Measurements from ENCODE around the gene LFNG. TPM values are rescaled to one million over a fixed set of nuclear protein-coding genes. Genes with fewer than 3 reads are reported as not detected.

LFNG gene
- total RNA-seq, 1 experiment from 2014 or later = 0.19 TPM

- no peak overlapping the region for H3K4me2 ChIP-seq (ENCODE audit: low read depth, low read length, poor library complexity, severe bottlenecking)
- no peak overlapping the region for H3K27ac ChIP-seq (ENCODE audit: low read length)
- no peak overlapping the region for H3K9ac ChIP-seq (ENCODE audit: low read length)
- H3K9me2 ChIP-seq (replicated peaks; ENCODE audit: insufficient read depth, low read length) = no peaks in the 10 kb centered on the region
- H2AFZ ChIP-seq (ENCODE audit: low read length) = no peak overlapping the region
- H3K36me3 ChIP-seq (ENCODE audit: insufficient read depth, low read length) = no peaks in the 10 kb centered on the region
- no peaks in the 10 kb centered on the region for H3K27me3 ChIP-seq (ENCODE audit: low read length)
- H3K4me3 ChIP-seq (ENCODE audit: low read length) = no peak overlapping the region
- peaks cover 6% of the 10 kb centered on the region; the same call in 1 of the 2 replicates for H3K79me2 ChIP-seq (ENCODE audit: low read length)
- no peaks in the 10 kb centered on the region; the same call in 1 of the 2 replicates for H4K20me1 ChIP-seq (ENCODE audit: insufficient read depth, low read depth, low read length)
- no peaks in the 10 kb centered on the region for H3K4me1 ChIP-seq (ENCODE audit: low read length)
- no peak for DNase-seq
- no peaks in the 10 kb centered on the region for H3K9me3 ChIP-seq (ENCODE audit: low read length)
Observed at GRCh38 chr7:2545746-2546425, 26.3 kb downstream of the LFNG start.

GRCh38 chr7:2546776-2547586 lies 27.4 kb downstream of the LFNG start:
- Histone ChIP-seq H3K79me2 (ENCODE audit: low read length) (peaks cover 8% of the 10 kb centered on the region; the same call in 1 of the 2 replicates), H4K20me1 (ENCODE audit: insufficient read depth, low read depth, low read length) (no peaks in the 10 kb centered on the region; the same call in 1 of the 2 replicates), H3K4me3 (ENCODE audit: low read length) (no peak overlapping the region), H3K4me1 (ENCODE audit: low read length) (peaks cover 7% of the 10 kb centered on the region), H3K27ac (ENCODE audit: low read length) (no peak overlapping the region), H3K4me2 (ENCODE audit: low read depth, low read length, poor library complexity, severe bottlenecking) (no peak overlapping the region), H3K9ac (ENCODE audit: low read length) (no peak overlapping the region), H3K27me3 (ENCODE audit: low read length) (no peaks in the 10 kb centered on the region), H3K36me3 (ENCODE audit: insufficient read depth, low read length) (no peaks in the 10 kb centered on the region), H2AFZ (ENCODE audit: low read length) (no peak overlapping the region), H3K9me3 (ENCODE audit: low read length) (no peaks in the 10 kb centered on the region), H3K9me2 (replicated peaks; ENCODE audit: insufficient read depth, low read length) (no peaks in the 10 kb centered on the region)
- no peak for DNase-seq

DNA sequence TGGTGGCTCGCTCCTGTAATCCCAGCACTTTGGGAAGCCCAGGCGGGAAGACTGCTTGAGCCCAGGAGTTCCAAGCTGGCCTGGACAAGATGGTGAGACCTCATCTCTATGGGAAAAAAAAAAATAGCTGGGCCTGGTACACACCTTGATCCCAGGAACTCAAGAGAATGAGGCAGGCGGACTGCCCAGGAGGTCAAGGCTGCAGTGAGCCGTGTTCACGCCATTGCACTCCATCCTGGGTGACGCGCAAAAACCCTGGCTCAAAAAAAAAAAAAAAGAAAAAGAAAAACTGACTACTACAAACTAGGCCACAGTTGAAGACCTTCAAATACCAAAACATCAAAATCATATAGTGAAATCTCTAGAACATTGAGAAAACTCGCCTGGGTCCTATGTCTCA lies 31.8 kb downstream of the LFNG start:
- H4K20me1 ChIP-seq (ENCODE audit: insufficient read depth, low read depth, low read length) = no peaks in the 10 kb centered on the region
- peaks cover 17% of the 10 kb centered on the region for H3K4me1 ChIP-seq (ENCODE audit: low read length)
- H3K36me3 ChIP-seq (ENCODE audit: insufficient read depth, low read length) = peaks cover 3% of the 10 kb centered on the region; the same call in 1 of the 2 replicates
- DNase-seq = no peak
- H3K9me3 ChIP-seq (ENCODE audit: low read length) = no peaks in the 10 kb centered on the region
- H3K27me3 ChIP-seq (ENCODE audit: low read length) = no peaks in the 10 kb centered on the region
- no peak overlapping the region for H3K4me2 ChIP-seq (ENCODE audit: low read depth, low read length, poor library complexity, severe bottlenecking)
- H3K4me3 ChIP-seq (ENCODE audit: low read length) = no peak overlapping the region
- H2AFZ ChIP-seq (ENCODE audit: low read length) = no peak overlapping the region
- H3K9ac ChIP-seq (ENCODE audit: low read length) = no peak overlapping the region
- H3K27ac ChIP-seq (ENCODE audit: low read length) = no peak overlapping the region
- H3K79me2 ChIP-seq (ENCODE audit: low read length) = peaks cover 29% of the 10 kb centered on the region
- no peaks in the 10 kb centered on the region for H3K9me2 ChIP-seq (replicated peaks; ENCODE audit: insufficient read depth, low read length)

DNA sequence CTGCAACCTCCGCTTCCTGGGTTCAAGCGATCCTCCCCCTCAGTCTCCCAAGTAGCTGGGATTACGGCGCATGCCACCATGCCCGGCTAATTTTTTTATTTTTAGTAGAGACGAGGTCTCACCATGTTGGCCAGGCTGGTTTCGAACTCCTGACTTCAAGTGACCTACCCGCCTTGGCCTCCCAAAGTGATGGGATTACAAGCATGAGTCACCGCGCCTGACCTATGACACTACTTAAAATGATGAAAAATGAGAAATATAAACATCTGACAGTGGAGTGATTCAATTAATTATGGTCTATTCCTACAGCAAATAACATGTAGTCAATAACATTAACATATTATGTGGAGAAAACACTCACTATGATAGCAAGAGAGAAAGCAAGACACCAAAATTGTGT lies 33.5 kb downstream of the LFNG start:
- H3K79me2 ChIP-seq (ENCODE audit: low read length) = peaks cover 29% of the 10 kb centered on the region
- H3K4me3 ChIP-seq (ENCODE audit: low read length) = no peak overlapping the region
- H2AFZ ChIP-seq (ENCODE audit: low read length) = no peak overlapping the region
- no peaks in the 10 kb centered on the region for H3K9me2 ChIP-seq (replicated peaks; ENCODE audit: insufficient read depth, low read length)
- H3K36me3 ChIP-seq (ENCODE audit: insufficient read depth, low read length) = peaks cover 3% of the 10 kb centered on the region; the same call in 1 of the 2 replicates
- peak overlapping the region; percentile 95 for H3K4me2 ChIP-seq (ENCODE audit: low read depth, low read length, poor library complexity, severe bottlenecking)
- H3K27ac ChIP-seq (ENCODE audit: low read length) = no peak overlapping the region
- no peaks in the 10 kb centered on the region for H3K27me3 ChIP-seq (ENCODE audit: low read length)
- no peaks in the 10 kb centered on the region for H3K9me3 ChIP-seq (ENCODE audit: low read length)
- H3K9ac ChIP-seq (ENCODE audit: low read length) = no peak overlapping the region
- H3K4me1 ChIP-seq (ENCODE audit: low read length) = peaks cover 17% of the 10 kb centered on the region
- H4K20me1 ChIP-seq (ENCODE audit: insufficient read depth, low read depth, low read length) = no peaks in the 10 kb centered on the region
- DNase-seq = no peak

- H3K27ac ChIP-seq (ENCODE audit: low read length) = peak overlapping the region; percentile 9; the same call in 1 of the 2 replicates
- H3K4me2 ChIP-seq (ENCODE audit: low read depth, low read length, poor library complexity, severe bottlenecking) = peak overlapping the region; percentile 95
- H3K9me2 ChIP-seq (replicated peaks; ENCODE audit: insufficient read depth, low read length) = no peaks in the 10 kb centered on the region
- H3K27me3 ChIP-seq (ENCODE audit: low read length) = no peaks in the 10 kb centered on the region
- peaks cover 17% of the 10 kb centered on the region for H3K4me1 ChIP-seq (ENCODE audit: low read length)
- DNase-seq = no peak
- peak overlapping the region; percentile 93 for H3K9ac ChIP-seq (ENCODE audit: low read length)
- H3K79me2 ChIP-seq (ENCODE audit: low read length) = peaks cover 29% of the 10 kb centered on the region
- H3K9me3 ChIP-seq (ENCODE audit: low read length) = no peaks in the 10 kb centered on the region
- H2AFZ ChIP-seq (ENCODE audit: low read length) = no peak overlapping the region
- peaks cover 3% of the 10 kb centered on the region; the same call in 1 of the 2 replicates for H3K36me3 ChIP-seq (ENCODE audit: insufficient read depth, low read length)
- H3K4me3 ChIP-seq (ENCODE audit: low read length) = peak overlapping the region; percentile 75
- H4K20me1 ChIP-seq (ENCODE audit: insufficient read depth, low read depth, low read length) = no peaks in the 10 kb centered on the region
Observed at GRCh38 chr7:2553831-2554581, 34.4 kb downstream of the LFNG start.

DNA sequence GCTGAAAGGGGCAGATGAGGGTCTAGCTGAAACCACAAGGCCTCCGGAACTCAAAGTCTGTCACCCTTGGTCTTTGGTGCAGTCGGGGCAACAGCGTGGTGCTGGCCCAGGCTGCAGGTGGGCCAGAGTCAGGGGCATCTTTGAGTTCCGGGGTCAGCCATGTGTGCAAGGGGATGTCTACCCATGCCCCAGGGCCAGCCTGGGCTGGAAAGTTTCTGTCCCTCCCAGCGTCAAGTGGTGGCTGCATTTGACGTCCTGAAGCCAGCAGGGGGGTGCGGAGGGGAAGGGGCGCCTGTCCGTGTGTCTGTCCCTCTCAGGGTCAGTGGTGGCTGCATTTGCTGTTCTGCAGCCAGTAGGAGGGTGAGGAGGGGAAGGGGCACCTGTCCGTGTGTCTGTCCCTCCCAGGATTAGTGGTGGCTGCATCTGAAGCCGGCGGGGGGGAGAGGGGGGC lies 35.1 kb downstream of the LFNG start:
- H3K27ac ChIP-seq (ENCODE audit: low read length) = peak overlapping the region; percentile 91

DNA sequence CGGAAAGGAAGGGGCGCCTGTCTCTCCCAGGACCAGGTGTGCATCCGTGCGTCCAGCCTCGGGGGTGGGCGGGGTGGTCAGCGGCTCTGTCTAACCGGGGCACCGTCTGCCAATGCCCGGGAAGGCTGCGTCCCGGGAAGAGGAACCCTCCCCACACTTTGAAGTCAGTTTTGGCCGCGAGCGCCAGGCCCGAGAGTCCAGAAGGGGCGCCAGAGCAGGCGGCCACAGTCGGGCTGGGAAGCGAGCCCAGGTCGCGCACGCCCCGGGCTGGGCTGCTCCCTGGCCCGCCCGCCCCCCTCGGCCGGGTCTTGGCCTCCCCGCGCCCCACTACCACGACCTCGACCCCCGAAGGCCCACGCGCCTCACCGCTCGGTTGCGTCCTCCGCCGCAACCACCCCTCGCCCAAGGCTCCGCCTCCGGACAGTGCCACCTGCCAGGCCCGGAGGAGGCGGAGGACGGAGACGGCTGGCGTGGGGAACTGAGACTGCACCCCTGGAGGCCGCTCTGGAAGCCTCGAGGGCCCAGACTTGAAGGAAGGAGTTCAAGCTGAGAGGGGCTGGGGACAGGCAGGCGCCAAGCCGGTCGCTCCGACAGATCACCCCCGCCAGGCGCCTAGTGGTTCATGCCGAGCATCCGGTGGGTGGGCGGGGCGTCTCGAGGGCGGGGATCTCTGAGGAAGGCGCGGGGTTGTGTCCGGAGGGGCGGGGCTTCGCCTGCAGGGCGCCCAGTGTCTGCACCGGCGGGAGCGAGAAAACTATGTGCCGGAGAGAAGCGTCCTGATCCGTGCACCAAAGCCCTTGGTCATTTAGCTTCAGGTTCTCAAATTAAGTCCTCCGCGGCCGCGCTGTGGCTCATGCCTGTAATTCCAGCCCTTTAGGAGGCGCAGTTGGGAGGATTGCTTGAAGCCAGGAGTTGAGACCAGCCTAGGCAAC lies 35.8 kb downstream of the LFNG start, which contains the start of gene BRAT1:
TSS of gene BRAT1 (minus strand) at position 404 of the 932 bp plus-strand sequence. CDS start 1,093 bp downstream, outside the sequence.
- Histone ChIP-seq H3K36me3 (ENCODE audit: insufficient read depth, low read length) (peaks cover 3% of the 10 kb centered on the region; the same call in 1 of the 2 replicates), H4K20me1 (ENCODE audit: insufficient read depth, low read depth, low read length) (no peaks in the 10 kb centered on the region), H3K4me1 (ENCODE audit: low read length) (peaks cover 19% of the 10 kb centered on the region), H3K27me3 (ENCODE audit: low read length) (no peaks in the 10 kb centered on the region), H3K9me3 (ENCODE audit: low read length) (no peaks in the 10 kb centered on the region), H3K9ac (ENCODE audit: low read length) (peak within 1 kb of the TSS; percentile 93), H2AFZ (ENCODE audit: low read length) (peak within 1 kb of the TSS; percentile 94), H3K4me3 (ENCODE audit: low read length) (peak within 1 kb of the TSS; percentile 75), H3K4me2 (ENCODE audit: low read depth, low read length, poor library complexity, severe bottlenecking) (peak within 1 kb of the TSS; percentile 95), H3K79me2 (ENCODE audit: low read length) (peaks cover 27% of the 10 kb centered on the region), H3K27ac (ENCODE audit: low read length) (peak within 1 kb of the TSS; percentile 91), H3K9me2 (replicated peaks; ENCODE audit: insufficient read depth, low read length) (no peaks in the 10 kb centered on the region)
- DNase-seq = peak; percentile 97

More for the DNA sequence above, 35.1 kb downstream of the LFNG start:
- H3K4me2 ChIP-seq (ENCODE audit: low read depth, low read length, poor library complexity, severe bottlenecking) = peak overlapping the region; percentile 95
- H3K9me3 ChIP-seq (ENCODE audit: low read length) = no peaks in the 10 kb centered on the region
- H2AFZ ChIP-seq (ENCODE audit: low read length) = no peak overlapping the region
- H3K4me1 ChIP-seq (ENCODE audit: low read length) = peaks cover 19% of the 10 kb centered on the region
- no peaks in the 10 kb centered on the region for H3K27me3 ChIP-seq (ENCODE audit: low read length)
- peaks cover 27% of the 10 kb centered on the region for H3K79me2 ChIP-seq (ENCODE audit: low read length)
- H3K9ac ChIP-seq (ENCODE audit: low read length) = peak overlapping the region; percentile 93
- H3K36me3 ChIP-seq (ENCODE audit: insufficient read depth, low read length) = peaks cover 3% of the 10 kb centered on the region; the same call in 1 of the 2 replicates
- no peaks in the 10 kb centered on the region for H4K20me1 ChIP-seq (ENCODE audit: insufficient read depth, low read depth, low read length)
- H3K9me2 ChIP-seq (replicated peaks; ENCODE audit: insufficient read depth, low read length) = no peaks in the 10 kb centered on the region
- H3K4me3 ChIP-seq (ENCODE audit: low read length) = peak overlapping the region; percentile 75
- peak; percentile 54 for DNase-seq
